ENCODE data around the gene FAM135A.
"Not testable (repeated sequence)": the region's sequence is repeated elsewhere in the genome, so short reads cannot be mapped to it uniquely, and the experiment has no call there.

The FAM135A gene

GRCh38 chr6:70551566-70551965 lies 138.3 kb downstream of the FAM135A start:
- no peak for DNase-seq

GRCh38 chr6:70552286-70552940 lies 139.1 kb downstream of the FAM135A start:
- DNase-seq = not testable (repeated sequence)

GRCh38 chr6:70552974-70553373 lies 139.7 kb downstream of the FAM135A start:
- DNase-seq = no peak

GRCh38 chr6:70557998-70558397 lies 144.7 kb downstream of the FAM135A start:
- DNase-seq = no peak

- not testable (repeated sequence) for DNase-seq
Observed at GRCh38 chr6:70562401-70562800, 149.1 kb downstream of the FAM135A start.

GRCh38 chr6:70563530-70563929 lies 150.2 kb downstream of the FAM135A start:
- DNase-seq = peak; percentile 15

- peak; percentile 97 for DNase-seq
Observed at GRCh38 chr6:70566751-70567382, 153.6 kb downstream of the FAM135A start, which contains the start of gene SDHAF4. Gene SDHAF4 (plus strand): TSS chr6:70566930. CDS start chr6:70566941, 11 bp downstream.

GRCh38 chr6:70574643-70575042 lies 161.3 kb downstream of the FAM135A start:
- DNase-seq = no peak

- DNase-seq = no peak
Observed at GRCh38 chr6:70575899-70576495, 162.7 kb downstream of the FAM135A start.

GRCh38 chr6:70586114-70586513 lies 172.8 kb downstream of the FAM135A start:
- DNase-seq = no peak

GRCh38 chr6:70590400-70590799 lies 177.1 kb downstream of the FAM135A start:
- DNase-seq = no peak

- DNase-seq = no peak
Observed at GRCh38 chr6:70592391-70593117, 179.2 kb downstream of the FAM135A start.

- no peak for DNase-seq
Observed at GRCh38 chr6:70593118-70593486, 179.8 kb downstream of the FAM135A start.

GRCh38 chr6:70599187-70599586 lies 185.9 kb downstream of the FAM135A start:
- no peak for DNase-seq

GRCh38 chr6:70601014-70601413 lies 187.7 kb downstream of the FAM135A start:
- no peak for DNase-seq

- no peak for DNase-seq
Observed at GRCh38 chr6:70604254-70604653, 190.9 kb downstream of the FAM135A start.

GRCh38 chr6:70607371-70607770 lies 194.1 kb downstream of the FAM135A start:
- DNase-seq = not testable (repeated sequence)

GRCh38 chr6:70609181-70609580 lies 195.9 kb downstream of the FAM135A start:
- not testable (repeated sequence) for DNase-seq
